ENCODE measurements around the gene ARPC5L.

The ARPC5L gene

GRCh38 chr9:124820698-124821623, 41.0 kb upstream of the ARPC5L start:
- TF ChIP-seq GABPA (IDR thresholded peaks at IDR 0.05; ENCODE audit: low read depth), result no peak
- TF ChIP-seq SPI1 (IDR thresholded peaks at IDR 0.05; ENCODE audit: borderline replicate concordance, low read depth), result no peak
- no peak for TF ChIP-seq POLR2AphosphoS5 (IDR thresholded peaks at IDR 0.05; ENCODE audit: low read depth)
- TF ChIP-seq, protein P1, sequence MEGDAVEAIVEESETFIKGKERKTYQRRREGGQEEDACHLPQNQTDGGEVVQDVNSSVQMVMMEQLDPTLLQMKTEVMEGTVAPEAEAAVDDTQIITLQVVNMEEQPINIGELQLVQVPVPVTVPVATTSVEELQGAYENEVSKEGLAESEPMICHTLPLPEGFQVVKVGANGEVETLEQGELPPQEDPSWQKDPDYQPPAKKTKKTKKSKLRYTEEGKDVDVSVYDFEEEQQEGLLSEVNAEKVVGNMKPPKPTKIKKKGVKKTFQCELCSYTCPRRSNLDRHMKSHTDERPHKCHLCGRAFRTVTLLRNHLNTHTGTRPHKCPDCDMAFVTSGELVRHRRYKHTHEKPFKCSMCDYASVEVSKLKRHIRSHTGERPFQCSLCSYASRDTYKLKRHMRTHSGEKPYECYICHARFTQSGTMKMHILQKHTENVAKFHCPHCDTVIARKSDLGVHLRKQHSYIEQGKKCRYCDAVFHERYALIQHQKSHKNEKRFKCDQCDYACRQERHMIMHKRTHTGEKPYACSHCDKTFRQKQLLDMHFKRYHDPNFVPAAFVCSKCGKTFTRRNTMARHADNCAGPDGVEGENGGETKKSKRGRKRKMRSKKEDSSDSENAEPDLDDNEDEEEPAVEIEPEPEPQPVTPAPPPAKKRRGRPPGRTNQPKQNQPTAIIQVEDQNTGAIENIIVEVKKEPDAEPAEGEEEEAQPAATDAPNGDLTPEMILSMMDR (IDR thresholded peaks at IDR 0.05; ENCODE audit: insufficient read depth, low read length), result no peak
- no peak for TF ChIP-seq REST (IDR thresholded peaks at IDR 0.05; ENCODE audit: insufficient replicate concordance, low read depth)
- Histone ChIP-seq H3K27ac (replicated peaks) (no peak overlapping the region), H3K27me3 (ENCODE audit: insufficient read depth, poor library complexity, severe bottlenecking) (no peaks in the 10 kb centered on the region), H3K4me3 (replicated peaks; ENCODE audit: insufficient read depth, low read length) (no peak overlapping the region)
- no peak for DNase-seq (ENCODE audit: low read depth in 1 of 2, low spot score in 1 of 2)

- TF ChIP-seq REST (IDR thresholded peaks at IDR 0.05; ENCODE audit: insufficient replicate concordance, low read depth) (no peak), SPI1 (IDR thresholded peaks at IDR 0.05; ENCODE audit: borderline replicate concordance, low read depth) (no peak), POLR2AphosphoS5 (IDR thresholded peaks at IDR 0.05; ENCODE audit: low read depth) (no peak), GABPA (IDR thresholded peaks at IDR 0.05; ENCODE audit: low read depth) (no peak)
- TF ChIP-seq, protein P1 (IDR thresholded peaks at IDR 0.05; ENCODE audit: insufficient read depth, low read length), result no peak
- H3K4me3 ChIP-seq (replicated peaks; ENCODE audit: insufficient read depth, low read length), result no peak overlapping the region
- no peaks in the 10 kb centered on the region for H3K27me3 ChIP-seq (ENCODE audit: insufficient read depth, poor library complexity, severe bottlenecking)
- H3K27ac ChIP-seq (replicated peaks), result no peak overlapping the region
- DNase-seq (ENCODE audit: low read depth in 1 of 2, low spot score in 1 of 2), result no peak
Observed at GRCh38 chr9:124828489-124829333, 33.2 kb upstream of the ARPC5L start.

DNA sequence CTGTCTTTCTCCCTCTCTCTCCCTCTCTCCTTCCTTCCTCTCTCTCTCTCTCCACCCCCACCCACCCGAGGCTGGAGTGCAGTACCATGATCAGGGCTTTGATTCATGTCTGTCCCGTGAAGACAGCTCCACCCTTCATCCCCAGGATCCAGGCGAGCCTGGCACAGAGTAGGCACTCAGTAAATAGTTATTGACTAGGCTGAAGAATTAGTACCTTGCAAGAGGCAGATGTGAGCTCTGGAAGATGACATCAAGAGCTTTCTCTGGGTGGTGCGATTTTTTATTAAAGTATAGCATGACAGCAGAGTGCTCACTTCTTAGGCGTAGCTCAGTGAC, 32.6 kb upstream of the ARPC5L start:
- Histone ChIP-seq H3K27ac (replicated peaks) (no peak overlapping the region), H3K4me3 (replicated peaks; ENCODE audit: insufficient read depth, low read length) (no peak overlapping the region), H3K27me3 (ENCODE audit: insufficient read depth, poor library complexity, severe bottlenecking) (no peaks in the 10 kb centered on the region)
- TF ChIP-seq REST (IDR thresholded peaks at IDR 0.05; ENCODE audit: insufficient replicate concordance, low read depth) (no peak), GABPA (IDR thresholded peaks at IDR 0.05; ENCODE audit: low read depth) (no peak), POLR2AphosphoS5 (IDR thresholded peaks at IDR 0.05; ENCODE audit: low read depth) (no peak), SPI1 (IDR thresholded peaks at IDR 0.05; ENCODE audit: borderline replicate concordance, low read depth) (no peak)
- TF ChIP-seq, protein P1 (IDR thresholded peaks at IDR 0.05; ENCODE audit: insufficient read depth, low read length), result no peak
- DNase-seq (ENCODE audit: low read depth in 1 of 2, low spot score in 1 of 2), result no peak
